Central memory CD8-positive, alpha-beta T cell (primary cell): ENCODE measurements around the gene POLR3C.

Experiments used
- ATAC-seq: fragments of 150-1000 bp; cut with Tn5 transposase; replicated peaks from 2 replicates; pipeline ENCODE4 v1.10.0; 2022; ENCODE audit warnings: mild to moderate bottlenecking, moderate FRiP score, moderate number of reproducible peaks; ENCODE audit not compliant: poor library complexity, severe bottlenecking; ENCODE audit errors: extremely low read depth
- DNase-seq, 2 donors: peaks; one replicate each; pipeline ENCODE4 v3.0.0; 2021; ENCODE audit warnings: low spot score in 2 of 2
- H3K27ac Mint-ChIP-seq: one replicate; pipeline ENCODE4 v1.8.0; 2022; ENCODE audit warnings: low read depth, mild to moderate bottlenecking, moderate library complexity, mixed read lengths
- H3K27me3 Mint-ChIP-seq: one replicate; pipeline ENCODE4 v1.8.0; 2022; ENCODE audit warnings: mixed read lengths
- H3K36me3 Mint-ChIP-seq: one replicate; pipeline ENCODE4 v1.8.0; 2022; ENCODE audit warnings: mild to moderate bottlenecking, moderate library complexity, mixed read lengths; ENCODE audit not compliant: insufficient read depth
- H3K4me1 Mint-ChIP-seq: one replicate; pipeline ENCODE4 v1.8.0; 2022; ENCODE audit warnings: mixed read lengths
- H3K4me3 Mint-ChIP-seq: one replicate; pipeline ENCODE4 v1.8.0; 2022; ENCODE audit warnings: mild to moderate bottlenecking, moderate library complexity, mixed read lengths
- H3K9me3 Mint-ChIP-seq: one replicate; pipeline ENCODE4 v1.8.0; 2022; ENCODE audit warnings: mixed read lengths

POLR3C gene

GRCh38 chr1:145886390-145886789 is 62.4 kb downstream of the POLR3C start:
- Mint-ChIP-seq H3K4me3 (peak overlapping the region; percentile 69), H3K4me1 (peaks cover 12% of the 10 kb centered on the region), H3K27ac (no peak overlapping the region), H3K27me3 (peaks cover 31% of the 10 kb centered on the region), H3K9me3 (no peaks in the 10 kb centered on the region), H3K36me3 (peaks cover 4% of the 10 kb centered on the region)
- ATAC-seq (no peak), DNase-seq (no peak)

GRCh38 chr1:145886816-145887215 is 62.8 kb downstream of the POLR3C start:
- Mint-ChIP-seq H3K4me3 (peak overlapping the region; percentile 69), H3K27ac (no peak overlapping the region), H3K27me3 (peaks cover 31% of the 10 kb centered on the region), H3K9me3 (no peaks in the 10 kb centered on the region), H3K36me3 (peaks cover 4% of the 10 kb centered on the region), H3K4me1 (peaks cover 12% of the 10 kb centered on the region)
- no peak for DNase-seq
- no peak for ATAC-seq

- DNase-seq (no peak), ATAC-seq (no peak)
- Mint-ChIP-seq H3K27ac (no peak overlapping the region), H3K36me3 (peaks cover 4% of the 10 kb centered on the region), H3K27me3 (peaks cover 27% of the 10 kb centered on the region), H3K9me3 (no peaks in the 10 kb centered on the region), H3K4me3 (no peak overlapping the region), H3K4me1 (peaks cover 12% of the 10 kb centered on the region)
These were observed 63.6 kb downstream of the POLR3C start for GRCh38 chr1:145887631-145888030.

- Mint-ChIP-seq H3K4me3 (no peak overlapping the region), H3K36me3 (peaks cover 4% of the 10 kb centered on the region), H3K4me1 (peaks cover 9% of the 10 kb centered on the region), H3K27me3 (peaks cover 8% of the 10 kb centered on the region), H3K27ac (no peak overlapping the region), H3K9me3 (no peaks in the 10 kb centered on the region)
- no peak for DNase-seq
- no peak for ATAC-seq
These were observed 65.7 kb downstream of the POLR3C start for GRCh38 chr1:145889722-145890121.

- Mint-ChIP-seq H3K36me3 (peaks cover 2% of the 10 kb centered on the region), H3K27ac (no peak overlapping the region), H3K4me3 (no peak overlapping the region), H3K4me1 (no peaks in the 10 kb centered on the region), H3K9me3 (no peaks in the 10 kb centered on the region), H3K27me3 (no peaks in the 10 kb centered on the region)
- DNase-seq (no peak), ATAC-seq (no peak)
These were observed 67.1 kb downstream of the POLR3C start for GRCh38 chr1:145891143-145891542.

GRCh38 chr1:145891587-145892485 is 67.8 kb downstream of the POLR3C start:
- Mint-ChIP-seq H3K27ac (no peak overlapping the region), H3K4me3 (no peak overlapping the region), H3K9me3 (no peaks in the 10 kb centered on the region), H3K36me3 (peaks cover 2% of the 10 kb centered on the region), H3K4me1 (no peaks in the 10 kb centered on the region), H3K27me3 (no peaks in the 10 kb centered on the region)
- peak in 1 of 2 donors; percentile 25 for DNase-seq
- no peak for ATAC-seq

- DNase-seq (no peak), ATAC-seq (no peak)
- Mint-ChIP-seq H3K4me3 (no peak overlapping the region), H3K27me3 (no peaks in the 10 kb centered on the region), H3K27ac (no peak overlapping the region), H3K4me1 (no peaks in the 10 kb centered on the region), H3K9me3 (no peaks in the 10 kb centered on the region), H3K36me3 (peaks cover 2% of the 10 kb centered on the region)
These were observed 68.6 kb downstream of the POLR3C start for GRCh38 chr1:145892486-145893087.

GRCh38 chr1:145893306-145894055 is 69.5 kb downstream of the POLR3C start:
- Mint-ChIP-seq H3K4me3 (no peak overlapping the region), H3K27ac (no peak overlapping the region), H3K27me3 (no peaks in the 10 kb centered on the region), H3K4me1 (no peaks in the 10 kb centered on the region), H3K9me3 (no peaks in the 10 kb centered on the region), H3K36me3 (no peaks in the 10 kb centered on the region)
- no peak for DNase-seq
- no peak for ATAC-seq
